ENCODE measurements around the gene SRSF1.
"Not testable (repeated sequence)": the region's sequence is repeated elsewhere in the genome, so short reads cannot be mapped to it uniquely, and the experiment has no call there.

Gene SRSF1

DNA sequence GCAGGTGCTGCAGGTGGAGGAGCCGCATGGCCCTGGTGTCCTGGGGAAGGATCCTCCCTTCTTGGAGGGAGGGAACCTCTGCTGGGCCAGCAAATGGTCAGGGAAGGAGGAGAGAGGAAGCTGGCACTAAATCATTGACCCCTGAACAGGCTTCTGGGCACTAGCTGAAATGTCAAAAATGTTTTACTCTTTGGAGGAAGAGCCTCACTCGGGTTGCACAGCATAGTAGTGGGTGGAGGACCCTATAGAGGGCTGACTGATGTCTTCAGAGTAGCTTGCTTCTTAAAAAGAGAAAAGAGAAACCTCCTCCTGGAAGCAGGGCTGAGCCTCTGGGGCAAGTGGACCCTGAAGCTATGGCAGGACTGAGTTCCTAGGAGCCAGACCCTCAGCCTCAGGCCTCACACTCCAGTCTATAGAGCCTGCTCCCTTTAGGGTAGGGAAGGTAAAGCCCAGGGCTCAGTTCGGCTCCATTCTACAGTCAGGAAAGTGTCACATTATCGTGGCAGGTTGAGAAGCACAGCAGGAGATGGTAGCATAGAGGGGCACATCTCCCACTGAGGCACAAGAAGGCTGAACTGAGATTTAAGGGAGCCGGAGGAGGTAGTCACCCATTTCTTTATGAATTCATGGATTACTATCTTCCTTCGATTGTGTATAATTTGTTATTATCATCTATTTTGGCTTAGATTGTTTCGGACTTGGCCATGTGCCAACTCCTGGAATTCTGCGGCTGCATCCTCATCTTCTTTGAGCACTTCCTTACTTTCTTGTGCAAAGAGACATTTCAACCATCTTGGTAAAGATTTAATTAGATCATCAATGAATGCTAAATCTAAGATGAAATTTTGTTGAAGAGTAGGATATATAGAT is 44.5 kb downstream of the SRSF1 start:
- H3K9me3 ChIP-seq (ENCODE audit: severe bottlenecking) = no peaks in the 10 kb centered on the region
- TF ChIP-seq, protein P1, sequence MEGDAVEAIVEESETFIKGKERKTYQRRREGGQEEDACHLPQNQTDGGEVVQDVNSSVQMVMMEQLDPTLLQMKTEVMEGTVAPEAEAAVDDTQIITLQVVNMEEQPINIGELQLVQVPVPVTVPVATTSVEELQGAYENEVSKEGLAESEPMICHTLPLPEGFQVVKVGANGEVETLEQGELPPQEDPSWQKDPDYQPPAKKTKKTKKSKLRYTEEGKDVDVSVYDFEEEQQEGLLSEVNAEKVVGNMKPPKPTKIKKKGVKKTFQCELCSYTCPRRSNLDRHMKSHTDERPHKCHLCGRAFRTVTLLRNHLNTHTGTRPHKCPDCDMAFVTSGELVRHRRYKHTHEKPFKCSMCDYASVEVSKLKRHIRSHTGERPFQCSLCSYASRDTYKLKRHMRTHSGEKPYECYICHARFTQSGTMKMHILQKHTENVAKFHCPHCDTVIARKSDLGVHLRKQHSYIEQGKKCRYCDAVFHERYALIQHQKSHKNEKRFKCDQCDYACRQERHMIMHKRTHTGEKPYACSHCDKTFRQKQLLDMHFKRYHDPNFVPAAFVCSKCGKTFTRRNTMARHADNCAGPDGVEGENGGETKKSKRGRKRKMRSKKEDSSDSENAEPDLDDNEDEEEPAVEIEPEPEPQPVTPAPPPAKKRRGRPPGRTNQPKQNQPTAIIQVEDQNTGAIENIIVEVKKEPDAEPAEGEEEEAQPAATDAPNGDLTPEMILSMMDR (IDR thresholded peaks at IDR 0.05; ENCODE audit: poor library complexity, severe bottlenecking) = no peak
- no peaks in the 10 kb centered on the region for H3K36me3 ChIP-seq (ENCODE audit: low read depth)
- H3K27ac ChIP-seq (ENCODE audit: poor library complexity, severe bottlenecking) = no peak overlapping the region
- no peak for DNase-seq (ENCODE audit: low spot score)
- H3K4me1 ChIP-seq (ENCODE audit: insufficient read depth, poor library complexity, severe bottlenecking) = no peaks in the 10 kb centered on the region
- no peak for ATAC-seq (ENCODE audit: low read depth)
- H3K4me3 ChIP-seq (ENCODE audit: severe bottlenecking) = no peak overlapping the region
- no peaks in the 10 kb centered on the region for H3K27me3 ChIP-seq (ENCODE audit: insufficient read depth, poor library complexity, severe bottlenecking)

DNA sequence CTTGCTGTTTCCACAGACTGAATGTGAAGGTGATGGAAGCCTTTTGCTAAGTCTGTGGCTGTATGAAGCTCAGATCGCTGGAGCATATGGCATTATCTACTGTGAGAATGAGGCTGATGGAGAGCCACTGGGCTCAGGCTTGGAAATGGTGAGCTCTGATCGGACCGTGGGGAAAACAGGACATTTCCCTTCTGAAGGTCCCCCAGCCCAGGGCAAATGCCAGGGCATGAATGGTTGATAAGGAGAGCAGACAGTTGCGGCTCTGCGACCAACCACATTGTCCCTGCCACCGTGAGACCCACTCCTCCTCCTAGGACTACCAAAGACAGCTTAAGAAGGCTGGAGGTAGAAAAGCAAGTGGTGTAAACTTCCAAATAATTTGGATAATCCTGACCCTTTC is 47.1 kb downstream of the SRSF1 start:
- H3K27me3 ChIP-seq (ENCODE audit: insufficient read depth, poor library complexity, severe bottlenecking) = no peaks in the 10 kb centered on the region
- TF ChIP-seq, protein P1 (IDR thresholded peaks at IDR 0.05; ENCODE audit: poor library complexity, severe bottlenecking) = no peak
- no peak overlapping the region for H3K27ac ChIP-seq (ENCODE audit: poor library complexity, severe bottlenecking)
- DNase-seq (ENCODE audit: low spot score) (no peak), ATAC-seq (ENCODE audit: low read depth) (no peak)
- no peaks in the 10 kb centered on the region for H3K36me3 ChIP-seq (ENCODE audit: low read depth)
- H3K4me3 ChIP-seq (ENCODE audit: severe bottlenecking) = no peak overlapping the region
- no peaks in the 10 kb centered on the region for H3K4me1 ChIP-seq (ENCODE audit: insufficient read depth, poor library complexity, severe bottlenecking)
- H3K9me3 ChIP-seq (ENCODE audit: severe bottlenecking) = no peaks in the 10 kb centered on the region

DNA sequence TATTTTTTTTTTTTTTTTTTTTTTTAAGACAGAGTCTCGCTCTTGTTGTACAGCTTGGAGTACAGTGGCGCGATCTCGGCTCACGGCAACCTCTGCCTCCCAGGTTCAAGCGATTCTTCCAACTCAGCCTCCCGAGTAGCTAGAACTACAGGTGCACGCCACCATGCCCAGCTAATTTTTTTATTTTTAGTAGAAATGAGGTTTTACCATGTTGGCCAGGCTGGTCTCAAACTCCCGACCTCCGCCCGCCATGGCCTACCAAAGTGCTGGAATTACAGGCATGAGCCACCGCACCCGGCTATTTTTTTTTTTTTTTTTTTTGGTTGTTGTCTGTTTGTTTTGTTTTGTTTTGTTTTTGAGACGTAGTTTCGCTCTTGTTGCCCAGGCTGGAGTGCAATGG is 48.7 kb downstream of the SRSF1 start:
- H3K27ac ChIP-seq (ENCODE audit: poor library complexity, severe bottlenecking); H3K27me3 ChIP-seq (ENCODE audit: insufficient read depth, poor library complexity, severe bottlenecking); H3K9me3 ChIP-seq (ENCODE audit: severe bottlenecking); H3K36me3 ChIP-seq (ENCODE audit: low read depth); ATAC-seq (ENCODE audit: low read depth); H3K4me1 ChIP-seq (ENCODE audit: insufficient read depth, poor library complexity, severe bottlenecking); H3K4me3 ChIP-seq (ENCODE audit: severe bottlenecking): not testable (repeated sequence)
- DNase-seq (ENCODE audit: low spot score) = peak; percentile 14

DNA sequence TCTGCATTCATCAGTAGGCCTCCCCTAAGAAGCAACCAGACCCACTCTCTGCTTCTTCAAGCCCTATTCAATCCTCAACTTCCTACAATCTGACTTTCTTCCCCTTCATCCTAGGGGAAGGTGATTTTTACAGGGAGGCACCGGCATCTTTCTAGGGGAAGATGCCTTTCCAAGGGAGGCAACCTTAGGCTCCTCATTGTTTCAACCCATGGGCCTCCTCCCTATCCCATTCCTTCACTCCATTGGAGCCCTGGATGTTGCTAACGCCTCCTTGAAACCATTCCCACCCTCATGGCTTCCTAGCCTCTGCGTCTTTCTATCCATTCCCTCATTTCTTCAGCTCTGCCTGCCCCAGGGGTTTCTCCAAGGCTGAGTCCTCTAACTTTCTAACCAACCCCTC is 49.2 kb downstream of the SRSF1 start:
- H3K27ac ChIP-seq (ENCODE audit: poor library complexity, severe bottlenecking) = no peak overlapping the region
- H3K36me3 ChIP-seq (ENCODE audit: low read depth) = no peaks in the 10 kb centered on the region
- peaks cover 9% of the 10 kb centered on the region for H3K4me1 ChIP-seq (ENCODE audit: insufficient read depth, poor library complexity, severe bottlenecking)
- H3K4me3 ChIP-seq (ENCODE audit: severe bottlenecking) = no peak overlapping the region
- H3K9me3 ChIP-seq (ENCODE audit: severe bottlenecking) = no peaks in the 10 kb centered on the region
- peak; percentile 11 for DNase-seq (ENCODE audit: low spot score)
- no peak for ATAC-seq (ENCODE audit: low read depth)
- no peaks in the 10 kb centered on the region for H3K27me3 ChIP-seq (ENCODE audit: insufficient read depth, poor library complexity, severe bottlenecking)
- TF ChIP-seq, protein P1 (IDR thresholded peaks at IDR 0.05; ENCODE audit: poor library complexity, severe bottlenecking) = no peak

DNA sequence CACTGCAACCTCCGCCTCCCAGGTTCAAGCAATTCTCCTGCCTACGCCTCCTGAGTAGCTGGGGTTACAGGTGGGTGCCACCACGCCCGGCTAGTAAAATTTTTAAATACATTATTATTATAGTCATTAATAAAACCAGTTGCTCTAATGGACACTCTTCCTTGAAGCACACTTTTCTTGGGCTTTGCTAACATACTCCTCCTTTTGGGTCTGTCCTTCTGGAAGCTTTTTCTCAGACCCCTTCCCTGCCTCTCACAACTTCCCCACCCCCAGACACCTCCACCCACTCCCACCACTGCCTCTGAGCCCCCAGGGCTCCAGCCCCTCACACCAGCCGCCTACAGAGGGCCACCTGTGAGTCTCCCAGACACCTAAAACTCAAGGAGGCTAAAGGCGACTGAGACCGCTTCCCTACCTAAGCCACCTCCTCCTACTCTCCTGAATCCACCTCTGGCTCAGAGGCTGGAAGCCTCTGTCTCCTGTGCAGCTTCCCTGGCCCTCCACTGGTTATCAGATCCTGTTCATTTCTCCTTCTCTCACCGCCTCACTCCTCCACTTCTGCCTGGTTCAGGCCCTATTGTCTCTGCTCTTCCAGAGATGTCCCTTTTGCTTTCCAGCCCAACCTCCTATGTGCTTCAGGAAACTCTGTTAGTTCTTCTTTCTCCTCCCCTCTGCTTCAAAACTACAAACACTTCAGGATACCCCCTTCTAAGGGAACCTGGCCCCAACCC is 49.8 kb downstream of the SRSF1 start:
- ATAC-seq (ENCODE audit: low read depth) = no peak
- peak; percentile 29 for DNase-seq (ENCODE audit: low spot score)
- TF ChIP-seq, protein P1 (IDR thresholded peaks at IDR 0.05; ENCODE audit: poor library complexity, severe bottlenecking) = no peak
- Histone ChIP-seq H3K27ac (ENCODE audit: poor library complexity, severe bottlenecking) (no peak overlapping the region), H3K36me3 (ENCODE audit: low read depth) (no peaks in the 10 kb centered on the region), H3K9me3 (ENCODE audit: severe bottlenecking) (no peaks in the 10 kb centered on the region), H3K27me3 (ENCODE audit: insufficient read depth, poor library complexity, severe bottlenecking) (no peaks in the 10 kb centered on the region), H3K4me1 (ENCODE audit: insufficient read depth, poor library complexity, severe bottlenecking) (peaks cover 15% of the 10 kb centered on the region), H3K4me3 (ENCODE audit: severe bottlenecking) (no peak overlapping the region)

All from RWPE2 (cell line).